Inflammatory macrophage (primary cell): Measurements from ENCODE around the gene UBALD1.

Experiments used
- DNase-seq, 2 donors: peaks; one replicate each; pipeline ENCODE4 v3.0.0-alpha.2; 2020 to 2022
- total RNA-seq, 18 experiments: gene quantifications; one replicate each; lab custom pipeline; 2026; ENCODE audit warnings: mixed read lengths in 6 of 18, inconsistent platforms in 2 of 18; lab: John Stamatoyannopoulos, UW

UBALD1 gene
- 1.4 to 7.7 (median 3.9) reads per million in 18 experiments for total RNA-seq

GRCh38 chr16:4614571-4615383, at the start of gene UBALD1:
Gene UBALD1, minus strand, starts transcription at chr16:4614888. Its CDS starts 91 bp downstream, at chr16:4614797.
- peak; percentile 88 to 93 for DNase-seq

GRCh38 chr16:4663777-4664465, 49.2 kb upstream of the UBALD1 start:
- peak; percentile 94 to 97 for DNase-seq

- DNase-seq, result no peak
Measured at GRCh38 chr16:4663465-4663776, 48.7 kb upstream of the UBALD1 start.

GRCh38 chr16:4661661-4662060, 47.0 kb upstream of the UBALD1 start:
- DNase-seq, result no peak

GRCh38 chr16:4660454-4661007, 45.8 kb upstream of the UBALD1 start:
- peak; percentile 55 to 87 for DNase-seq

- no peak for DNase-seq
Measured at GRCh38 chr16:4659363-4660353, 45.0 kb upstream of the UBALD1 start.

GRCh38 chr16:4656695-4657686, 42.3 kb upstream of the UBALD1 start:
- no peak for DNase-seq

- DNase-seq, result no peak
Measured at GRCh38 chr16:4656221-4656620, 41.5 kb upstream of the UBALD1 start.

- DNase-seq, result no peak
Measured at GRCh38 chr16:4655801-4656200, 41.1 kb upstream of the UBALD1 start.

- no peak for DNase-seq
Measured at GRCh38 chr16:4654964-4655590, 40.4 kb upstream of the UBALD1 start.

GRCh38 chr16:4654011-4654963, 39.6 kb upstream of the UBALD1 start:
- DNase-seq, result no peak

GRCh38 chr16:4652561-4652960, 37.9 kb upstream of the UBALD1 start:
- no peak for DNase-seq

GRCh38 chr16:4651827-4652226, 37.1 kb upstream of the UBALD1 start:
- DNase-seq, result no peak

- peak; percentile 71 to 78 for DNase-seq
Measured at GRCh38 chr16:4650443-4651074, 35.9 kb upstream of the UBALD1 start.

- DNase-seq, result no peak
Measured at GRCh38 chr16:4649744-4650442, 35.2 kb upstream of the UBALD1 start.

GRCh38 chr16:4648917-4649316, 34.2 kb upstream of the UBALD1 start:
- DNase-seq, result no peak

GRCh38 chr16:4647644-4647980, 32.9 kb upstream of the UBALD1 start:
- no peak for DNase-seq
